Coronary artery (tissue), 2 donors: ENCODE data around the gene KRT6B.

Source experiments
- DNase-seq: peaks from one replicate; pipeline ENCODE4 v3.0.0-alpha.2; 2017; ENCODE audit warnings: low spot score
- H3K27ac ChIP-seq, 2 donors: fragments of 200-600 bp; sonication (generic); one replicate each; pipeline ENCODE4 v1.5.1; 2016 to 2019
- H3K4me3 ChIP-seq: fragments of 200-600 bp; sonication (generic); 2 replicates; pipeline ENCODE4 v1.5.1; 2016; ENCODE audit warnings: mild to moderate bottlenecking, moderate library complexity
- TF ChIP-seq, protein P1 (sequence below): fragments of 200-600 bp; sonication (generic); IDR thresholded peaks from one replicate; pipeline ENCODE4 v1.5.1; 2019; ENCODE audit warnings: antibody characterized with exemption

The KRT6B gene

DNA sequence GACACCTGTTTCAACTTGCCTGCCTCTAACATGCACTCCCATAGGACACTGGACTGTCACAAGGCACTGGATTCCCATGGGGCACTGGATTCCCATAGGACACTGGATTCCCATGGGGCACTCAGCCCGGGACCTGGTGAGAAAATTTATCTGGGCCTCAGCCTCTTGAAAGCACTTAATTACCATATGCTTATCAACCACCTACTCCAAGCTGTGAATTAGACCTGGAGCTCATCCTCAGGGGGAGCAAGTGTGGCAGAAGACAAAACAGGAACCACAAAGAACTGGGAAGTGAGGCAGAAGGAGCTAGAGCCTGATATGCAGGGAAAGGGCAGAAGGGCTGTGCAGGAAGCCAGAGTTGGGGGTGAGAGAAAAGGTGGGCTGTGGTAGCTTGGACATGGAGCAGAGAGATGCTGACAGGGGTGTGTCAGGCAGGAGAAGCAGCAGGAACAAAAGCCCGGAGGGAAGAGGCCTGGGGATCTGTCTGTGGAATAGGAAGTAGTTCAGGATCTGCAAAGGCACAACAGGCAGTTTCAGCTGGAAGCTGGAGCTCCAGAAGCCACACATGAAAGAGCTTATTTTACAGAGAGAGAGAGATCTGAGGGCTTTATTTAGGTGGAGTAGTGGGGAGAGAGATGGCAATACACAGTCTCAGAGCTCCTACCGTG lies 48.9 kb downstream of the KRT6B start:
- no peak for DNase-seq

DNA sequence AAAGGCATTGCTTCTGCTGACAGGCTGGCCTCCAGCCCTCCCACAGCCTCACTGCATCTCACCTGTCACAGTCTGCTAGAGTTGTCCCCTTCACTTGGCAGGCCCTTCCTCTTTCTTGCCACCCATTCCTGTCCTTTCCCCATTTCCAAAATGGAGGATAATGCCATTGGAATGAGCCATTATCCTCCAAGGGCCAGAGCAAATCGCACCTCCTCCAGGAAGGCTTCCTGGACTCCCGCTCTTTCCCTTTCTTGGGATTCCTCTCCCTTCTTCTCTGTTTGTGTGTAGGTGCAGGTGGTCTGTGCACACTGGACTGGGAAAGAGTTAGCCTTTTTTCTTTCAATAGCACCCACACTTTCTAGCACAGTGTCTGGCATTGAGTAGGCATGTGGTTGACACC lies 49.6 kb downstream of the KRT6B start:
- DNase-seq, result no peak
- H3K27ac ChIP-seq, result no peak overlapping the region
- no peak overlapping the region for H3K4me3 ChIP-seq
- TF ChIP-seq, protein P1, sequence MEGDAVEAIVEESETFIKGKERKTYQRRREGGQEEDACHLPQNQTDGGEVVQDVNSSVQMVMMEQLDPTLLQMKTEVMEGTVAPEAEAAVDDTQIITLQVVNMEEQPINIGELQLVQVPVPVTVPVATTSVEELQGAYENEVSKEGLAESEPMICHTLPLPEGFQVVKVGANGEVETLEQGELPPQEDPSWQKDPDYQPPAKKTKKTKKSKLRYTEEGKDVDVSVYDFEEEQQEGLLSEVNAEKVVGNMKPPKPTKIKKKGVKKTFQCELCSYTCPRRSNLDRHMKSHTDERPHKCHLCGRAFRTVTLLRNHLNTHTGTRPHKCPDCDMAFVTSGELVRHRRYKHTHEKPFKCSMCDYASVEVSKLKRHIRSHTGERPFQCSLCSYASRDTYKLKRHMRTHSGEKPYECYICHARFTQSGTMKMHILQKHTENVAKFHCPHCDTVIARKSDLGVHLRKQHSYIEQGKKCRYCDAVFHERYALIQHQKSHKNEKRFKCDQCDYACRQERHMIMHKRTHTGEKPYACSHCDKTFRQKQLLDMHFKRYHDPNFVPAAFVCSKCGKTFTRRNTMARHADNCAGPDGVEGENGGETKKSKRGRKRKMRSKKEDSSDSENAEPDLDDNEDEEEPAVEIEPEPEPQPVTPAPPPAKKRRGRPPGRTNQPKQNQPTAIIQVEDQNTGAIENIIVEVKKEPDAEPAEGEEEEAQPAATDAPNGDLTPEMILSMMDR, result no peak

More for the DNA sequence above, 48.9 kb downstream of the KRT6B start:
- TF ChIP-seq, protein P1, result no peak
- H3K4me3 ChIP-seq, result no peak overlapping the region
- H3K27ac ChIP-seq, result no peak overlapping the region

DNA sequence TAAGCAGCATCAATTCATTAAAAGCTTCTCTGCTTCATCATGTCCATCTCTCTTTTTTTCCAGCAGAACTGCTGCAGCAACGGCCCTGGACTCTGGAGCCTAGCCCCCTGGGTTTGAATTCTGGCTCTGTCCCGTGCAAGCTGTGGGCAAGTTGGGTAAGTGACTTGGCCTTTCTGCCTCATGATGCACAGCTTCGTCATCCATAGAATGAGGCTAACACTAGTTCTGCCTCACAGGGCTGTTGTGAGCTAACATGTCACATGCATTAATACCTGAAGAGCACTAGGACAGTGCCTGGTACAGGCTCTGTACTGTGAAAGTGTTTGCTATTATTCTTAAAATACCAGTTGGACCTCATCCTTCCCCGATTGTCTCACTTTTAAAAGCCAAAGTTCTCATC lies 50.0 kb downstream of the KRT6B start:
- Histone ChIP-seq H3K4me3 (no peak overlapping the region), H3K27ac (no peak overlapping the region)
- no peak for DNase-seq
- TF ChIP-seq, protein P1, result no peak

- no peak for DNase-seq
- no peak overlapping the region for H3K27ac ChIP-seq
- H3K4me3 ChIP-seq, result no peak overlapping the region
- TF ChIP-seq, protein P1, result no peak
These were observed 50.4 kb downstream of the KRT6B start for GRCh38 chr12:52401526-52401925.

- TF ChIP-seq, protein P1, result no peak
- DNase-seq, result no peak
- Histone ChIP-seq H3K4me3 (no peak overlapping the region), H3K27ac (no peak overlapping the region)
These were observed 51.0 kb downstream of the KRT6B start for GRCh38 chr12:52400906-52401305.

DNA sequence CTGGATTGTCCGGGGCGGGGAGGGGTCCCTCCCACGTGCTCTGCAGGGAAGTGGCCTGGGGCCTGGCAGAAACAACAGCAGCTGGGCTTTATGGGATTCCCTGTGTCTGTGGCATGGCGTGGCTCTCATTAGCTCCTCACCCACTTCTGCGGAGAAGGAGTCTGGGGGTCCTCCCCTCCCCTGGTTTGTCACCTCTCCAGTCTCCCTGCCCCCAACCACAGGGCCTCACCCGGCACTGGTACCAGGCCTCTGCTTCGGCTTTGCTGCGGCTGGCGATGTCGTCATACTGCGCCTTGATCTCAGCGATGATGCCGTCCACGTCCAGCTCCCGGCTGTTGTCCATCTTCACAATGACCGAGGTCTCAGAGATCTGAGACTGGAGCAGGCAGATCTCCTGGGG lies 52.2 kb downstream of the KRT6B start:
- no peak overlapping the region for H3K27ac ChIP-seq
- H3K4me3 ChIP-seq, result no peak overlapping the region
- no peak for DNase-seq
- TF ChIP-seq, protein P1, result no peak

- DNase-seq, result no peak
- TF ChIP-seq, protein P1, result no peak
- no peak overlapping the region for H3K27ac ChIP-seq
- H3K4me3 ChIP-seq, result no peak overlapping the region
These were observed 53.8 kb downstream of the KRT6B start for GRCh38 chr12:52398176-52398575.
